GM19468 (cell line): ENCODE measurements around the gene CDH15.
"Not testable (repeated sequence)": the region's sequence is repeated elsewhere in the genome, so short reads cannot be mapped to it uniquely, and the experiment has no call there.

Source experiments
- ATAC-seq: cut with Tn5 transposase; IDR thresholded peaks from one replicate; pipeline ENCODE4 v1.9.1; 2021; ENCODE audit warnings: mild to moderate bottlenecking, moderate library complexity, moderate number of reproducible peaks; ENCODE audit not compliant: unreplicated experiment; ENCODE audit errors: extremely low read depth

Gene CDH15

GRCh38 chr16:89155851-89156739 lies 15.5 kb upstream of the CDH15 start:
- ATAC-seq, result no peak

- no peak for ATAC-seq
Observed at GRCh38 chr16:89156740-89157645, 14.6 kb upstream of the CDH15 start.

- no peak for ATAC-seq
Observed at GRCh38 chr16:89157778-89158177, 13.8 kb upstream of the CDH15 start.

- no peak for ATAC-seq
Observed at GRCh38 chr16:89159066-89159849, 12.3 kb upstream of the CDH15 start.

GRCh38 chr16:89159850-89160354 lies 11.6 kb upstream of the CDH15 start:
- ATAC-seq, result no peak

GRCh38 chr16:89160977-89161701 lies 10.4 kb upstream of the CDH15 start:
- no peak for ATAC-seq

- ATAC-seq, result no peak
Observed at GRCh38 chr16:89161763-89162713, 9.5 kb upstream of the CDH15 start.

GRCh38 chr16:89163297-89163696 lies 8.3 kb upstream of the CDH15 start:
- no peak for ATAC-seq

GRCh38 chr16:89164436-89164835 lies 7.1 kb upstream of the CDH15 start:
- ATAC-seq, result no peak

GRCh38 chr16:89164847-89165680 lies 6.5 kb upstream of the CDH15 start:
- ATAC-seq, result no peak

- ATAC-seq, result not testable (repeated sequence)
Observed at GRCh38 chr16:89165681-89165979, 5.9 kb upstream of the CDH15 start.

GRCh38 chr16:89166696-89167424 lies 4.7 kb upstream of the CDH15 start:
- ATAC-seq, result no peak

GRCh38 chr16:89167425-89167941 lies 4.1 kb upstream of the CDH15 start:
- no peak for ATAC-seq

- no peak for ATAC-seq
Observed at GRCh38 chr16:89168381-89169189, 3.0 kb upstream of the CDH15 start.

- no peak for ATAC-seq
Observed at GRCh38 chr16:89169778-89170177, 1.8 kb upstream of the CDH15 start.
